Kidney epithelial cell (primary cell): ENCODE results near the gene ARFGEF3. TPM values are rescaled to one million over a fixed set of nuclear protein-coding genes. Genes with fewer than 3 reads are reported as not detected.

Experiments
- DNase-seq: peaks from one replicate; pipeline ENCODE4 v3.0.0-alpha.2; 2010; ENCODE audit warnings: low read depth
- H3K27me3 ChIP-seq: 2 replicates; pipeline ENCODE4 v1.6.0; 2011; ENCODE audit warnings: low read length; ENCODE audit not compliant: control insufficient read depth, insufficient read depth
- H3K36me3 ChIP-seq: 2 replicates; pipeline ENCODE4 v1.5.1; 2011; ENCODE audit warnings: low read length; ENCODE audit not compliant: control insufficient read depth, insufficient read depth
- H3K4me3 ChIP-seq: 2 replicates; pipeline ENCODE4 v1.5.1; 2011; ENCODE audit warnings: low read depth, mild to moderate bottlenecking, control low read depth, low read length
- CTCF ChIP-seq: IDR thresholded peaks from 2 replicates; pipeline ENCODE4 v1.5.1; 2011; ENCODE audit warnings: mild to moderate bottlenecking, moderate library complexity, low read length, control low read depth, inconsistent platforms; ENCODE audit not compliant: insufficient read depth, poor library complexity, severe bottlenecking
- total RNA-seq: library from RNA; depleted of rRNA; stranded (reverse); fragments of >200 nt; gene quantifications from 2 replicates; pipeline ENCODE4 v1.2.3, GENCODE V29; 2015

Gene ARFGEF3
- total RNA-seq, 1 donor from 2014 or later, result 11.1 TPM

GRCh38 chr6:138382498-138383265 lies 220.9 kb downstream of the ARFGEF3 start:
- no peak for DNase-seq
- no peak for TF ChIP-seq CTCF
- H3K4me3 ChIP-seq, result no peak overlapping the region
- H3K36me3 ChIP-seq, result no peaks in the 10 kb centered on the region
- no peaks in the 10 kb centered on the region for H3K27me3 ChIP-seq

- DNase-seq, result no peak
- no peak for TF ChIP-seq CTCF
- H3K4me3 ChIP-seq, result no peak overlapping the region
- H3K27me3 ChIP-seq, result no peaks in the 10 kb centered on the region
- no peaks in the 10 kb centered on the region for H3K36me3 ChIP-seq
Observed at GRCh38 chr6:138383776-138384175, 222.0 kb downstream of the ARFGEF3 start.

- no peak for TF ChIP-seq CTCF
- H3K4me3 ChIP-seq, result no peak overlapping the region
- no peaks in the 10 kb centered on the region for H3K27me3 ChIP-seq
- no peak for DNase-seq
- no peaks in the 10 kb centered on the region for H3K36me3 ChIP-seq
Observed at GRCh38 chr6:138386897-138387296, 225.2 kb downstream of the ARFGEF3 start.

GRCh38 chr6:138387577-138388368 lies 226.0 kb downstream of the ARFGEF3 start:
- Histone ChIP-seq H3K36me3 (no peaks in the 10 kb centered on the region), H3K4me3 (no peak overlapping the region), H3K27me3 (no peaks in the 10 kb centered on the region)
- no peak for DNase-seq
- TF ChIP-seq CTCF, result no peak

- DNase-seq, result no peak
- H3K4me3 ChIP-seq, result no peak overlapping the region
- no peaks in the 10 kb centered on the region for H3K36me3 ChIP-seq
- no peak for TF ChIP-seq CTCF
- H3K27me3 ChIP-seq, result no peaks in the 10 kb centered on the region
Observed at GRCh38 chr6:138389551-138389950, 227.8 kb downstream of the ARFGEF3 start.

Other genes starting within 250 kb of the ARFGEF3 start
- gene PERP, start 54.5 kb upstream of the ARFGEF3 start, total RNA-seq, result 77.7 and 80.9 TPM in 2 replicates
- not detected in 2 replicates for gene PBOV1, start 56.6 kb downstream of the ARFGEF3 start, total RNA-seq
- gene SMIM28, start 216.0 kb downstream of the ARFGEF3 start, total RNA-seq, result not detected in 2 replicates
- gene HEBP2, start 242.3 kb downstream of the ARFGEF3 start, total RNA-seq, result 82.1 and 89.5 TPM in 2 replicates